ENCODE measurements around the gene FBXL13. TPM values are rescaled to one million over a fixed set of nuclear protein-coding genes. Genes with fewer than 3 reads are reported as not detected.

FBXL13 gene
- total RNA-seq, 2 donors from 2014 or later, result 4.2 to 5.6 TPM

DNA sequence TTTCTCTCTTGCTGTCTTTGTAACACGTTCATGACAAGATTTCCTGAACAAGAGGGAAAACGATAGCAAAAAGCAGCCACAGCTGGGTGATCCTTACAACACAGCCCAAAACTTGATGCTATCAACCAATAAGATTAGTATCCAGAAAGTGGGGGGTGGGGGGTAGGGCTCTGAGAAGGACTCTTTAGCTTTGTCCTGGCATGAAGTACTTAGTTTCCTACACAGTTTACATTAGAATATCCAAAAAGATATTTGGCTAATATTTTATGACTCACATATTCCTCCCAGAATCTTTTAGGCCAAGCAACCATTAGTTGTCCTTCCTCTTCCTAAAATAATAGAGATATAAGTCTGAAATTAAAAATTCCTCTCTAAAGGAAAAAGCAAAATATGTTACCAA lies 184.7 kb downstream of the FBXL13 start:
- no peaks in the 10 kb centered on the region for H3K36me3 ChIP-seq (replicated peaks in 1 of 2; ENCODE audit: insufficient read depth in 1 of 2, low read depth in 2 of 2)
- no peaks in the 10 kb centered on the region for H3K27me3 ChIP-seq
- no peak overlapping the region for H3K27ac ChIP-seq
- DNase-seq, result no peak
- no peaks in the 10 kb centered on the region for H3K4me1 ChIP-seq
- no peak overlapping the region for H3K4me3 ChIP-seq
- no peaks in the 10 kb centered on the region for H3K9me3 ChIP-seq
- intact Hi-C loops (cut with DNase I), result no loop called here
- TF ChIP-seq, protein P1, sequence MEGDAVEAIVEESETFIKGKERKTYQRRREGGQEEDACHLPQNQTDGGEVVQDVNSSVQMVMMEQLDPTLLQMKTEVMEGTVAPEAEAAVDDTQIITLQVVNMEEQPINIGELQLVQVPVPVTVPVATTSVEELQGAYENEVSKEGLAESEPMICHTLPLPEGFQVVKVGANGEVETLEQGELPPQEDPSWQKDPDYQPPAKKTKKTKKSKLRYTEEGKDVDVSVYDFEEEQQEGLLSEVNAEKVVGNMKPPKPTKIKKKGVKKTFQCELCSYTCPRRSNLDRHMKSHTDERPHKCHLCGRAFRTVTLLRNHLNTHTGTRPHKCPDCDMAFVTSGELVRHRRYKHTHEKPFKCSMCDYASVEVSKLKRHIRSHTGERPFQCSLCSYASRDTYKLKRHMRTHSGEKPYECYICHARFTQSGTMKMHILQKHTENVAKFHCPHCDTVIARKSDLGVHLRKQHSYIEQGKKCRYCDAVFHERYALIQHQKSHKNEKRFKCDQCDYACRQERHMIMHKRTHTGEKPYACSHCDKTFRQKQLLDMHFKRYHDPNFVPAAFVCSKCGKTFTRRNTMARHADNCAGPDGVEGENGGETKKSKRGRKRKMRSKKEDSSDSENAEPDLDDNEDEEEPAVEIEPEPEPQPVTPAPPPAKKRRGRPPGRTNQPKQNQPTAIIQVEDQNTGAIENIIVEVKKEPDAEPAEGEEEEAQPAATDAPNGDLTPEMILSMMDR (IDR thresholded peaks at IDR 0.05), result no peak
- TF ChIP-seq POLR2A (IDR thresholded peaks at IDR 0.05), result no peak
- no peak for ATAC-seq
- 81 to 82% methylated on average over 2 of the region's 2 CpGs for WGBS, 2 donors

DNA sequence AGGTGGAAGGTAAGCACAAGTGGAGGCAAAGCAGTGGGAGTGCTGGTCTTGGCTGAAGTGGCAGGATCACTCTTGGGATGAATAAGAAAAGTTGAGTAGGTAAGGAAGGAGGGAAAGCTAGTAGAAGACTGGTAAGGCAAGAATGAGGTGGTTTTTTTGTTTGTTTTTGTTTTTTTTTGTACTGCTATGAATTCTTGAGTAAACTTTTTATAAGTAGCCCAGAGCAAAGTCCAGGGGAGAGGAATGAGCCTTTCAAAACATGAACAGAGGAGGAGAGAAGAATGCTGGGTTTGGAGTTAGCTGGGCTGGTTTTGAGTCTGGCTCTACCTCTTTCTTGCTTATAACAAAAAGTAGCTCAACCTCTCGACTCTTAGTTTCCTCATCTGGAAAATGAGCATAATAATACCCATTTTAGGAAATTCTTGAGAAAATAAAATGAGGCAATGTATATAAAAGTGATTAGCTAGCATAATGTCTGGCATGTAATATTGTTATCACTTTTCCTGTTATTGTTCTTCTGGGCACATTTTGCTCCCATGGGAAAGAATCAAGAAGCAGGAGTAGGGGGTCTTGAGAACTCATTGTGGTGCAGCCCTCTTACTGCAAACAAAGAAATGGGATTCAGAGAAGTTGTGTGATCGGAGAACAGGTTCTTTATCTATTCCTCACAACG lies 185.9 kb downstream of the FBXL13 start:
- 81 to 84% methylated on average over 3 of the region's 3 CpGs for WGBS, 2 donors
- Histone ChIP-seq H3K4me1 (peaks cover 3% of the 10 kb centered on the region), H3K36me3 (replicated peaks in 1 of 2; ENCODE audit: insufficient read depth in 1 of 2, low read depth in 2 of 2) (no peaks in the 10 kb centered on the region), H3K9me3 (no peaks in the 10 kb centered on the region), H3K27me3 (no peaks in the 10 kb centered on the region), H3K4me3 (no peak overlapping the region), H3K27ac (no peak overlapping the region)
- ATAC-seq (no peak), DNase-seq (no peak)
- TF ChIP-seq, protein P1 (IDR thresholded peaks at IDR 0.05), result no peak
- no peak for TF ChIP-seq POLR2A (IDR thresholded peaks at IDR 0.05)
- intact Hi-C loops (cut with DNase I), result no loop called here

DNA sequence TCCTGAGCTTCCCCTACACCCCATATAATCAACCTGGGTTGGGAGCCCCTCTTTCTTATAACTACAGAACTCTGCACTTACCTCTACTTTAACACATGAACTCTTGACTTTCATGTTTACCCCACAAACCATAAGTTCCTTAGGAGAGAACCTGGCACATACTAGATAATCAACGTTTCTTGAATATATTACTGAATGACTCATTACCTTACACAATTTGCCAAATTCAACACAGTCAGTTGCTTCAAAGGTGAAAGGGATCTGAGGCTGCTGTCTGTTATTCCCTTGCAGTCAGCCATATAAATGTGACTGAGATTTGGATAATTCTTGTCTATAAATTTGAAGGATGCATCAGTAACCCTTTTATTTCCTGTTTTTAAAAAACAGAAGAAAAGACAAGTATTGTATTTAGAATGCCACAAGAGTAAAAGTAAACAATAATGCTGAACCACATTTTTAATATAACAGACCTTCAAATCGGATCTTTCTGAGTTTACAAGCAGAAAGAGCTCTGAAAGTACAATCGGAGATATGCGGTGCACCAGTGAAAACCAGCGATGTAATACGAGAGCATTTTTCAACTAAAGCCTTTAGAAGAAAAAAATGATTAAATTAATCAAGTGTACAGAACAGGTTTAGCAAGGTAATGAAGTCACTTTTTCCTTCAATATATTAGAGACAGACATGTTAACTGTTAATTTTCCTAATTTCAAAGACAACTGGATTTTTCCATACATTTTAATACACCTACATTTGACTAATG lies 191.3 kb downstream of the FBXL13 start:
- Histone ChIP-seq H3K27ac (peak overlapping the region; percentile 6 to 68 (median 30)), H3K4me1 (peaks cover 15% of the 10 kb centered on the region), H3K27me3 (no peaks in the 10 kb centered on the region), H3K9me3 (no peaks in the 10 kb centered on the region), H3K36me3 (replicated peaks in 1 of 2; ENCODE audit: insufficient read depth in 1 of 2, low read depth in 2 of 2) (no peaks in the 10 kb centered on the region), H3K4me3 (no peak overlapping the region)
- 9 to 11% methylated on average over 6 of the region's 6 CpGs for WGBS, 2 donors
- peak; percentile 74 for ATAC-seq
- DNase-seq, result no peak
- no peak for TF ChIP-seq POLR2A (IDR thresholded peaks at IDR 0.05)
- TF ChIP-seq, protein P1 (IDR thresholded peaks at IDR 0.05), result no peak
- intact Hi-C loops (cut with DNase I), result no loop called here

DNA sequence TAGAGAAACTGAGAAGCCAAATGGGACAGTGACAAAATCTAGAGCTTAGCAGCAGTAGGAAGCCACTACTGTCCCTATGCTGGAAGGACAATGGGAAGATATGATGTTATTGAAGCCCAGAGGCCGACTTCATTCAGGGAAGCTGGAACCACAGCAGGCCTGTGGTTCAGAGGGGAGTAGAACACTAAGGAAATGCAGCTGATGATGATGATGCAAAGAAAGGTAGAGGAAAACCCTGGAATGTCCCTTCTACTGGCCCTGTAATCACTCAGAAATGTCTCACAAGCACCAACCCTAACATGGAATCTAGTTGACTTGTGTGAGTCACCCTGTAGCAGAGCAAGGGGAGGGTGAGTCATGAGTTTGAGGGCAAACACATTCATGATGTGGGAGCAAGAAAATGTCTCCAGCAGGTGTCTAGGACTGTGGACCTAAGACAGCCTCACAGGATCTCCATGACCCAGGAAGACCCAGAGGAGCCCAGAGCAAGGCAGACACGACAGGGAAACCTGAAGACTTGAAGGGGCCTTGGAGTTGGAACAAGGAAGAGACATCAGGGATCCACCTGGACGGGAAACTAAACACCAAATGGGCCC lies 198.8 kb downstream of the FBXL13 start:
- no peak for TF ChIP-seq POLR2A (IDR thresholded peaks at IDR 0.05)
- TF ChIP-seq, protein P1 (IDR thresholded peaks at IDR 0.05), result peak in 1 of 7 experiments; percentile 30
- WGBS, 2 donors, result 85 to 91% methylated on average over 3 of the region's 3 CpGs
- DNase-seq (peak in 2 of 4 donors; percentile 55 to 80), ATAC-seq (peak; percentile 68)
- Histone ChIP-seq H3K4me1 (no peaks in the 10 kb centered on the region), H3K27me3 (no peaks in the 10 kb centered on the region), H3K36me3 (replicated peaks in 1 of 2; ENCODE audit: insufficient read depth in 1 of 2, low read depth in 2 of 2) (no peaks in the 10 kb centered on the region), H3K9me3 (no peaks in the 10 kb centered on the region), H3K27ac (peak overlapping the region in 1 of 4 donors; percentile 45), H3K4me3 (no peak overlapping the region)
- intact Hi-C loops (cut with DNase I), result no loop called here
